ENCODE data around the gene NOVA2. TPM values are rescaled to one million over a fixed set of nuclear protein-coding genes. Genes with fewer than 3 reads are reported as not detected.

The NOVA2 gene
- total RNA-seq (2014; rRNA removed; shearing (Covaris generic)): not detected in 2 replicates

- in situ Hi-C loops (cut with HindIII; ENCODE audit: low sequenced_read_pairs): no loop called here
- peak; percentile 89 for DNase-seq (ENCODE audit: low spot score)
Measured at GRCh38 chr19:45973553-45974338, at the start of gene NOVA2. TSS of gene NOVA2 (minus strand) at chr19:45973865. CDS start at chr19:45973351, 514 bp downstream.

- no peak for DNase-seq (ENCODE audit: low spot score)
- in situ Hi-C loops (cut with HindIII; ENCODE audit: low sequenced_read_pairs): no loop called here
Measured at GRCh38 chr19:46023311-46023779, 49.7 kb upstream of the NOVA2 start.

GRCh38 chr19:46022431-46023310, 49.0 kb upstream of the NOVA2 start, which contains the start of gene PGLYRP1:
TSS of gene PGLYRP1 (minus strand) at chr19:46023053. CDS start at chr19:46023021, 32 bp downstream.
- no peak for DNase-seq (ENCODE audit: low spot score)
- in situ Hi-C loops (cut with HindIII; ENCODE audit: low sequenced_read_pairs): no loop called here

GRCh38 chr19:46022061-46022430, 48.4 kb upstream of the NOVA2 start:
- no peak for DNase-seq (ENCODE audit: low spot score)
- in situ Hi-C loops (cut with HindIII; ENCODE audit: low sequenced_read_pairs): no loop called here

- no peak for DNase-seq (ENCODE audit: low spot score)
- in situ Hi-C loops (cut with HindIII; ENCODE audit: low sequenced_read_pairs): no loop called here
Measured at GRCh38 chr19:46021531-46022041, 47.9 kb upstream of the NOVA2 start.

GRCh38 chr19:46020819-46021125, 47.1 kb upstream of the NOVA2 start:
- in situ Hi-C loops (cut with HindIII; ENCODE audit: low sequenced_read_pairs): no loop called here

GRCh38 chr19:46019270-46019669, 45.6 kb upstream of the NOVA2 start:
- no peak for DNase-seq (ENCODE audit: low spot score)

More at GRCh38 chr19:46020819-46021125, 47.1 kb upstream of the NOVA2 start:
- no peak for DNase-seq (ENCODE audit: low spot score)

GRCh38 chr19:46018729-46019251, 45.1 kb upstream of the NOVA2 start:
- no peak for DNase-seq (ENCODE audit: low spot score)
- in situ Hi-C loops (cut with HindIII; ENCODE audit: low sequenced_read_pairs): no loop called here

More at GRCh38 chr19:46019270-46019669, 45.6 kb upstream of the NOVA2 start:
- in situ Hi-C loops (cut with HindIII; ENCODE audit: low sequenced_read_pairs): no loop called here

GRCh38 chr19:46017874-46018675, 44.4 kb upstream of the NOVA2 start:
- in situ Hi-C loops (cut with HindIII; ENCODE audit: low sequenced_read_pairs): no loop called here

GRCh38 chr19:46017095-46017429, 43.4 kb upstream of the NOVA2 start:
- DNase-seq (ENCODE audit: low spot score): no peak
- in situ Hi-C loops (cut with HindIII; ENCODE audit: low sequenced_read_pairs): no loop called here

More at GRCh38 chr19:46017874-46018675, 44.4 kb upstream of the NOVA2 start:
- DNase-seq (ENCODE audit: low spot score): no peak

- DNase-seq (ENCODE audit: low spot score): peak; percentile 85
- in situ Hi-C loops (cut with HindIII; ENCODE audit: low sequenced_read_pairs): no loop called here
Measured at GRCh38 chr19:46016426-46017094, 42.9 kb upstream of the NOVA2 start.

GRCh38 chr19:46015687-46016425, 42.2 kb upstream of the NOVA2 start:
- no peak for DNase-seq (ENCODE audit: low spot score)
- in situ Hi-C loops (cut with HindIII; ENCODE audit: low sequenced_read_pairs): no loop called here

- in situ Hi-C loops (cut with HindIII; ENCODE audit: low sequenced_read_pairs): no loop called here
- DNase-seq (ENCODE audit: low spot score): peak; percentile 47
Measured at GRCh38 chr19:46014941-46015686, 41.4 kb upstream of the NOVA2 start.

- no peak for DNase-seq (ENCODE audit: low spot score)
- in situ Hi-C loops (cut with HindIII; ENCODE audit: low sequenced_read_pairs): no loop called here
Measured at GRCh38 chr19:46014534-46014933, 40.9 kb upstream of the NOVA2 start.

GRCh38 chr19:46009530-46010510, 36.2 kb upstream of the NOVA2 start:
- in situ Hi-C loops (cut with HindIII; ENCODE audit: low sequenced_read_pairs): no loop called here
- peak; percentile 76 for DNase-seq (ENCODE audit: low spot score)

- DNase-seq (ENCODE audit: low spot score): no peak
- in situ Hi-C loops (cut with HindIII; ENCODE audit: low sequenced_read_pairs): no loop called here
Measured at GRCh38 chr19:46006411-46006810, 32.7 kb upstream of the NOVA2 start.

Data from G401 (cell line).